ENCODE measurements around the gene MALAT1.

GRCh38 chr11:65491163-65491465, 7.7 kb upstream of the MALAT1 start:
- TF ChIP-seq SIRT6 (IDR thresholded peaks at IDR 0.05; ENCODE audit: low read length), result no peak
- TF ChIP-seq SP2 (IDR thresholded peaks at IDR 0.05; ENCODE audit: low read length), result no peak
- TF ChIP-seq, protein P1, sequence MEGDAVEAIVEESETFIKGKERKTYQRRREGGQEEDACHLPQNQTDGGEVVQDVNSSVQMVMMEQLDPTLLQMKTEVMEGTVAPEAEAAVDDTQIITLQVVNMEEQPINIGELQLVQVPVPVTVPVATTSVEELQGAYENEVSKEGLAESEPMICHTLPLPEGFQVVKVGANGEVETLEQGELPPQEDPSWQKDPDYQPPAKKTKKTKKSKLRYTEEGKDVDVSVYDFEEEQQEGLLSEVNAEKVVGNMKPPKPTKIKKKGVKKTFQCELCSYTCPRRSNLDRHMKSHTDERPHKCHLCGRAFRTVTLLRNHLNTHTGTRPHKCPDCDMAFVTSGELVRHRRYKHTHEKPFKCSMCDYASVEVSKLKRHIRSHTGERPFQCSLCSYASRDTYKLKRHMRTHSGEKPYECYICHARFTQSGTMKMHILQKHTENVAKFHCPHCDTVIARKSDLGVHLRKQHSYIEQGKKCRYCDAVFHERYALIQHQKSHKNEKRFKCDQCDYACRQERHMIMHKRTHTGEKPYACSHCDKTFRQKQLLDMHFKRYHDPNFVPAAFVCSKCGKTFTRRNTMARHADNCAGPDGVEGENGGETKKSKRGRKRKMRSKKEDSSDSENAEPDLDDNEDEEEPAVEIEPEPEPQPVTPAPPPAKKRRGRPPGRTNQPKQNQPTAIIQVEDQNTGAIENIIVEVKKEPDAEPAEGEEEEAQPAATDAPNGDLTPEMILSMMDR (IDR thresholded peaks at IDR 0.05; ENCODE audit: control extremely low read depth in 1 of 3, insufficient read depth in 1 of 3, low read depth in 1 of 3, low read length in 3 of 3), result no peak
- no peak for TF ChIP-seq ZNF274 (IDR thresholded peaks at IDR 0.05; ENCODE audit: borderline replicate concordance, extremely low read depth, low read length)
- no peak for TF ChIP-seq JUND (IDR thresholded peaks at IDR 0.05; ENCODE audit: low read length)
- TF ChIP-seq EP300 (IDR thresholded peaks at IDR 0.05; ENCODE audit: borderline replicate concordance in 1 of 2, low read depth in 2 of 2, low read length in 2 of 2), result no peak
- TF ChIP-seq, protein P2, sequence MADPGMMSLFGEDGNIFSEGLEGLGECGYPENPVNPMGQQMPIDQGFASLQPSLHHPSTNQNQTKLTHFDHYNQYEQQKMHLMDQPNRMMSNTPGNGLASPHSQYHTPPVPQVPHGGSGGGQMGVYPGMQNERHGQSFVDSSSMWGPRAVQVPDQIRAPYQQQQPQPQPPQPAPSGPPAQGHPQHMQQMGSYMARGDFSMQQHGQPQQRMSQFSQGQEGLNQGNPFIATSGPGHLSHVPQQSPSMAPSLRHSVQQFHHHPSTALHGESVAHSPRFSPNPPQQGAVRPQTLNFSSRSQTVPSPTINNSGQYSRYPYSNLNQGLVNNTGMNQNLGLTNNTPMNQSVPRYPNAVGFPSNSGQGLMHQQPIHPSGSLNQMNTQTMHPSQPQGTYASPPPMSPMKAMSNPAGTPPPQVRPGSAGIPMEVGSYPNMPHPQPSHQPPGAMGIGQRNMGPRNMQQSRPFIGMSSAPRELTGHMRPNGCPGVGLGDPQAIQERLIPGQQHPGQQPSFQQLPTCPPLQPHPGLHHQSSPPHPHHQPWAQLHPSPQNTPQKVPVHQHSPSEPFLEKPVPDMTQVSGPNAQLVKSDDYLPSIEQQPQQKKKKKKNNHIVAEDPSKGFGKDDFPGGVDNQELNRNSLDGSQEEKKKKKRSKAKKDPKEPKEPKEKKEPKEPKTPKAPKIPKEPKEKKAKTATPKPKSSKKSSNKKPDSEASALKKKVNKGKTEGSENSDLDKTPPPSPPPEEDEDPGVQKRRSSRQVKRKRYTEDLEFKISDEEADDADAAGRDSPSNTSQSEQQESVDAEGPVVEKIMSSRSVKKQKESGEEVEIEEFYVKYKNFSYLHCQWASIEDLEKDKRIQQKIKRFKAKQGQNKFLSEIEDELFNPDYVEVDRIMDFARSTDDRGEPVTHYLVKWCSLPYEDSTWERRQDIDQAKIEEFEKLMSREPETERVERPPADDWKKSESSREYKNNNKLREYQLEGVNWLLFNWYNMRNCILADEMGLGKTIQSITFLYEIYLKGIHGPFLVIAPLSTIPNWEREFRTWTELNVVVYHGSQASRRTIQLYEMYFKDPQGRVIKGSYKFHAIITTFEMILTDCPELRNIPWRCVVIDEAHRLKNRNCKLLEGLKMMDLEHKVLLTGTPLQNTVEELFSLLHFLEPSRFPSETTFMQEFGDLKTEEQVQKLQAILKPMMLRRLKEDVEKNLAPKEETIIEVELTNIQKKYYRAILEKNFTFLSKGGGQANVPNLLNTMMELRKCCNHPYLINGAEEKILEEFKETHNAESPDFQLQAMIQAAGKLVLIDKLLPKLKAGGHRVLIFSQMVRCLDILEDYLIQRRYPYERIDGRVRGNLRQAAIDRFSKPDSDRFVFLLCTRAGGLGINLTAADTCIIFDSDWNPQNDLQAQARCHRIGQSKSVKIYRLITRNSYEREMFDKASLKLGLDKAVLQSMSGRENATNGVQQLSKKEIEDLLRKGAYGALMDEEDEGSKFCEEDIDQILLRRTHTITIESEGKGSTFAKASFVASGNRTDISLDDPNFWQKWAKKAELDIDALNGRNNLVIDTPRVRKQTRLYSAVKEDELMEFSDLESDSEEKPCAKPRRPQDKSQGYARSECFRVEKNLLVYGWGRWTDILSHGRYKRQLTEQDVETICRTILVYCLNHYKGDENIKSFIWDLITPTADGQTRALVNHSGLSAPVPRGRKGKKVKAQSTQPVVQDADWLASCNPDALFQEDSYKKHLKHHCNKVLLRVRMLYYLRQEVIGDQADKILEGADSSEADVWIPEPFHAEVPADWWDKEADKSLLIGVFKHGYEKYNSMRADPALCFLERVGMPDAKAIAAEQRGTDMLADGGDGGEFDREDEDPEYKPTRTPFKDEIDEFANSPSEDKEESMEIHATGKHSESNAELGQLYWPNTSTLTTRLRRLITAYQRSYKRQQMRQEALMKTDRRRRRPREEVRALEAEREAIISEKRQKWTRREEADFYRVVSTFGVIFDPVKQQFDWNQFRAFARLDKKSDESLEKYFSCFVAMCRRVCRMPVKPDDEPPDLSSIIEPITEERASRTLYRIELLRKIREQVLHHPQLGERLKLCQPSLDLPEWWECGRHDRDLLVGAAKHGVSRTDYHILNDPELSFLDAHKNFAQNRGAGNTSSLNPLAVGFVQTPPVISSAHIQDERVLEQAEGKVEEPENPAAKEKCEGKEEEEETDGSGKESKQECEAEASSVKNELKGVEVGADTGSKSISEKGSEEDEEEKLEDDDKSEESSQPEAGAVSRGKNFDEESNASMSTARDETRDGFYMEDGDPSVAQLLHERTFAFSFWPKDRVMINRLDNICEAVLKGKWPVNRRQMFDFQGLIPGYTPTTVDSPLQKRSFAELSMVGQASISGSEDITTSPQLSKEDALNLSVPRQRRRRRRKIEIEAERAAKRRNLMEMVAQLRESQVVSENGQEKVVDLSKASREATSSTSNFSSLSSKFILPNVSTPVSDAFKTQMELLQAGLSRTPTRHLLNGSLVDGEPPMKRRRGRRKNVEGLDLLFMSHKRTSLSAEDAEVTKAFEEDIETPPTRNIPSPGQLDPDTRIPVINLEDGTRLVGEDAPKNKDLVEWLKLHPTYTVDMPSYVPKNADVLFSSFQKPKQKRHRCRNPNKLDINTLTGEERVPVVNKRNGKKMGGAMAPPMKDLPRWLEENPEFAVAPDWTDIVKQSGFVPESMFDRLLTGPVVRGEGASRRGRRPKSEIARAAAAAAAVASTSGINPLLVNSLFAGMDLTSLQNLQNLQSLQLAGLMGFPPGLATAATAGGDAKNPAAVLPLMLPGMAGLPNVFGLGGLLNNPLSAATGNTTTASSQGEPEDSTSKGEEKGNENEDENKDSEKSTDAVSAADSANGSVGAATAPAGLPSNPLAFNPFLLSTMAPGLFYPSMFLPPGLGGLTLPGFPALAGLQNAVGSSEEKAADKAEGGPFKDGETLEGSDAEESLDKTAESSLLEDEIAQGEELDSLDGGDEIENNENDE (IDR thresholded peaks at IDR 0.05; ENCODE audit: insufficient replicate concordance, low read length), result no peak
- TF ChIP-seq TCF12 (IDR thresholded peaks at IDR 0.05; ENCODE audit: low read depth, low read length), result no peak
- no peak for TF ChIP-seq POLR2A (IDR thresholded peaks at IDR 0.05; ENCODE audit: control extremely low read depth in 1 of 2, low read depth in 2 of 2, low read length in 2 of 2)
- no peak for TF ChIP-seq SP1 (IDR thresholded peaks at IDR 0.05; ENCODE audit: low read depth, low read length)
- no peak for TF ChIP-seq SIN3A (conservative IDR thresholded peaks at IDR 0.05 in 1 of 2, IDR thresholded peaks at IDR 0.05 in 1 of 2; ENCODE audit: low read depth in 1 of 2, low read length in 2 of 2)
- no peak for TF ChIP-seq RFX5 (IDR thresholded peaks at IDR 0.05; ENCODE audit: borderline replicate concordance, low read depth, low read length)
- no peak for TF ChIP-seq BRCA1 (IDR thresholded peaks at IDR 0.05; ENCODE audit: low read depth, low read length)
